Kidney (tissue), 14 donors: ENCODE results near the gene CTCFL. TPM values are rescaled to one million over a fixed set of nuclear protein-coding genes. Genes with fewer than 3 reads are reported as not detected.

Experiments used
- DNase-seq, 5 donors: peaks; one replicate each; pipeline ENCODE4 v3.0.0-alpha.2; 2013 to 2020
- FAIRE-seq: peaks from 2 replicates; lab custom pipeline; 2012; peaks lifted over from hg19 to GRCh38; lab: Jason Lieb, UNC
- H3K27ac ChIP-seq, 2 donors: one replicate each; pipeline ENCODE4 v1.7.0; 2013; ENCODE audit warnings: low read depth in 2 of 2, low read length in 2 of 2, inconsistent platforms in 1 of 2
- H3K27me3 ChIP-seq: one replicate; pipeline ENCODE4 v1.7.1; 2013; ENCODE audit warnings: low read length, inconsistent platforms; ENCODE audit not compliant: control insufficient read depth, insufficient read depth
- H3K36me3 ChIP-seq, 3 donors: one replicate each; pipeline versions ENCODE4 v1.7.0 to v1.7.1; 2013; ENCODE audit warnings: low read length in 3 of 3, control low read depth in 1 of 3, inconsistent platforms in 1 of 3; ENCODE audit not compliant: insufficient read depth in 3 of 3, control insufficient read depth in 2 of 3
- H3K4me1 ChIP-seq, 3 donors: one replicate each; pipeline versions ENCODE4 v1.7.0 to v1.7.1; 2013; ENCODE audit warnings: low read length in 3 of 3, inconsistent platforms in 1 of 3, low read depth in 1 of 3; ENCODE audit not compliant: control insufficient read depth in 2 of 3, insufficient read depth in 2 of 3
- H3K4me3 ChIP-seq, 3 donors: one replicate each; pipeline versions ENCODE4 v1.7.0 to v1.8.1; 2013; ENCODE audit warnings: low read length in 3 of 3, control low read depth in 1 of 3, inconsistent platforms in 1 of 3
- H3K9ac ChIP-seq, 3 donors: one replicate each; pipeline versions ENCODE4 v1.7.0 to v1.7.1; 2013; ENCODE audit warnings: low read length in 3 of 3, control low read depth in 1 of 3, inconsistent platforms in 1 of 3
- H3K9me3 ChIP-seq, 3 donors: one replicate each; pipeline versions ENCODE4 v1.7.0 to v1.7.1; 2013; ENCODE audit warnings: low read length in 3 of 3, control low read depth in 1 of 3, inconsistent platforms in 1 of 3; ENCODE audit not compliant: control insufficient read depth in 2 of 3, insufficient read depth in 1 of 3
- intact Hi-C: fragments of 100-400 bp; cut with DNase I; formaldehyde crosslinking; loops from one replicate; pipeline ENCODE4 v1.11.1; 2022
- polyA plus RNA-seq: library from polyadenylated mRNA; stranded (reverse); fragments of 350-450 nt; fragmentation: Illumina TruSeq; extraction: RNeasy Lipid Tissue Mini Kit (QIAGEN cat#74804); gene quantifications from one replicate; pipeline ENCODE4 v1.2.3, GENCODE V29; 2014; ENCODE audit warnings: low read depth, low replicate concordance; ENCODE audit not compliant: insufficient read depth
- total RNA-seq: library from RNA; stranded (reverse); fragmentation: NEBNext Ultra II Directional; extraction: Animal tissue kit (Norgen Biotek cat#: 25700); gene quantifications from one replicate; pipeline ENCODE4 v1.2.1, GENCODE V29; 2021
- TF ChIP-seq, protein P1 (sequence below): IDR thresholded peaks from 3 replicates; pipeline ENCODE4 v1.5.1; 2012; ENCODE audit warnings: mild to moderate bottlenecking, moderate library complexity, borderline replicate concordance; ENCODE audit not compliant: insufficient read depth; ENCODE audit errors: extremely low read depth
- donor health status: control.
- donor health status: control.
- donor health status: control.
- donor health status: control.
- donor health status: control.
- donor health status: DM: yes; HTN: yes; CAD: no.
- donor health status: Normal renal cell carcinoma (clear cell type).

CTCFL gene
- total and polyA plus RNA-seq, 2 donors from 2014 or later = not detected

DNA sequence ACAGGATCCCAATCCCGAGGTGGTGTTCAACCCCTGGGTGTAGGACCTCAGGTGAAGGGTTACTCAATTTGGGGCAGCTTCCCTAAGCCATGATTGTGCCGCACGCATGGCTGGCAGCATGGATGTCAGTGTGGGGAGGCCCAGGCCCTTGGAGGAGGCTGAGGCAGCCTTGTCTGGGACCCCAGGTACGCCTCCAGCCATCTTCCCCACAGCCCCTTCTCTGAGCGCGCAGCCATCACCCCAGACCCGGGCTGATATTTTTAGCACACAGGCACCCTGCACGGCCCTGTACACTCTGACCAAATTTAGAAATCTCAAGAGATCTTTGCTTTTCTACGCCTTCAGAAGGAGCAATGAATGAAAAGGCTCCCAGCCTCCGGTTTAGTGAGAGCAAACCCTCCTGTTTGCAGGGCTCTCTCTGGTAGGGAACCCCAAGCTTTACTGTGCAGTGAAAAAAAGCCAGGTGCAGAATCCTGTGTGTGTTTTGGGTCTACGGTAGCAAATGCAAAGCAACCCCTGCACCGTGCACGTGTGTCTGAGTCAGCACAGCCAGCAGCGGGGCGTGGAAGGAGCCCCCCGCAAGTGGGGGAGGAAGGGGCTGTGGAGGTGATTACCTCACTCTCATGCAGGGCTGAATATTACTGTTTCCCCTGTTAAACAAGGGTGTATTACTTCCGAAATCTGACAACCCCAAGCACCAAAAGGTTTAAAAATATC, 44.3 kb downstream of the CTCFL start:
- FAIRE-seq = no peak
- TF ChIP-seq, protein P1, sequence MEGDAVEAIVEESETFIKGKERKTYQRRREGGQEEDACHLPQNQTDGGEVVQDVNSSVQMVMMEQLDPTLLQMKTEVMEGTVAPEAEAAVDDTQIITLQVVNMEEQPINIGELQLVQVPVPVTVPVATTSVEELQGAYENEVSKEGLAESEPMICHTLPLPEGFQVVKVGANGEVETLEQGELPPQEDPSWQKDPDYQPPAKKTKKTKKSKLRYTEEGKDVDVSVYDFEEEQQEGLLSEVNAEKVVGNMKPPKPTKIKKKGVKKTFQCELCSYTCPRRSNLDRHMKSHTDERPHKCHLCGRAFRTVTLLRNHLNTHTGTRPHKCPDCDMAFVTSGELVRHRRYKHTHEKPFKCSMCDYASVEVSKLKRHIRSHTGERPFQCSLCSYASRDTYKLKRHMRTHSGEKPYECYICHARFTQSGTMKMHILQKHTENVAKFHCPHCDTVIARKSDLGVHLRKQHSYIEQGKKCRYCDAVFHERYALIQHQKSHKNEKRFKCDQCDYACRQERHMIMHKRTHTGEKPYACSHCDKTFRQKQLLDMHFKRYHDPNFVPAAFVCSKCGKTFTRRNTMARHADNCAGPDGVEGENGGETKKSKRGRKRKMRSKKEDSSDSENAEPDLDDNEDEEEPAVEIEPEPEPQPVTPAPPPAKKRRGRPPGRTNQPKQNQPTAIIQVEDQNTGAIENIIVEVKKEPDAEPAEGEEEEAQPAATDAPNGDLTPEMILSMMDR = no peak

DNA sequence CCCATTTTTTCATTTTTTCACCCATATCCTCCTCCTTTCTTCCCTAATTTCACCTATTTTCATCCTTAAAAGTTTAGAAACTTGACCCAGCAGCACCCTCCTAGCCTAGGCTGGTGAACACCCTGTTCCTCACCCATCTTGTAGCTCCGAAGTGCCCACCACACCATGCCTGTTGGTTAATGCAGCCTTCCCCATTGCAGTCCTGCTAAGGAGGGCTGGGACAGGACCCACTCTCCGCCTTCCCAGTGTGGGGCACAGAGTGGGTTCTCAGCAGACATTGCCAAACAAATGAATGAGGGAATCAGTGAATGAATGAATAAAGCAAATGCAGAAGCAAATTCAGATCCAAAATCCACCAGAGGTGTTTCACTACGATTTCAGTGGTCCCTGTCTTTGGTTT, 45.7 kb downstream of the CTCFL start:
- Histone ChIP-seq H3K27ac (no peak overlapping the region), H3K36me3 (no peaks in the 10 kb centered on the region), H3K27me3 (no peaks in the 10 kb centered on the region), H3K9ac (no peak overlapping the region), H3K4me3 (no peak overlapping the region), H3K9me3 (no peaks in the 10 kb centered on the region), H3K4me1 (no peaks in the 10 kb centered on the region)
- no peak for FAIRE-seq
- peak in 2 of 5 donors; percentile 19 to 28 for DNase-seq
- intact Hi-C loops = no loop called here
- TF ChIP-seq, protein P1 = no peak

More for the DNA sequence above, 44.3 kb downstream of the CTCFL start:
- intact Hi-C loops = no loop called here
- H3K36me3 ChIP-seq = no peaks in the 10 kb centered on the region
- no peak overlapping the region for H3K9ac ChIP-seq
- no peaks in the 10 kb centered on the region for H3K27me3 ChIP-seq
- DNase-seq = peak in 2 of 5 donors; percentile 36 to 51
- H3K9me3 ChIP-seq = no peaks in the 10 kb centered on the region
- no peak overlapping the region for H3K4me3 ChIP-seq
- no peaks in the 10 kb centered on the region for H3K4me1 ChIP-seq
- H3K27ac ChIP-seq = no peak overlapping the region

DNA sequence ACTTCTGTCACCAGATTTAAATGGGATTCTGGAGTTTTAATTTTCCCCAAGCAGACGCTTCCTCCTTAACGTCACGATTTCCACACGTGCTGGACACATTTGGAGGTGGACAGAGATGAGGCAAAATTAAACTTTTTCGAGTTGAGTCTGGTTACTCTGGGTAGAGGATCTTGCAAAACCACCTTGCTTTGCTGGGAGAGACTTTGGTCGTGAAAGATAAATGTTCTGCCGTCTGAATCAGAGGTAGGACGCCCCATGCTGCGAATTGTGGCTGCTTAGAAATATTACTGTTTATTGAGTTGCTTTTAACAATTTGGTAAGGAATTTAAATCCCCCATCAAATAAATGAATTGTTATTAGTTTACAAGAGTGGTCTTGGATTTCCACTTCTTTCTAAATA, 46.8 kb downstream of the CTCFL start:
- DNase-seq = no peak
- H3K27me3 ChIP-seq = no peaks in the 10 kb centered on the region
- intact Hi-C loops = no loop called here
- H3K27ac ChIP-seq = no peak overlapping the region
- no peaks in the 10 kb centered on the region for H3K4me1 ChIP-seq
- no peak overlapping the region for H3K4me3 ChIP-seq
- no peaks in the 10 kb centered on the region for H3K9me3 ChIP-seq
- TF ChIP-seq, protein P1 = no peak
- H3K36me3 ChIP-seq = no peaks in the 10 kb centered on the region
- no peak for FAIRE-seq
- no peak overlapping the region for H3K9ac ChIP-seq
